HCT116 (cell line): ENCODE data around the gene ADAM8. TPM values are rescaled to one million over a fixed set of nuclear protein-coding genes. Genes with fewer than 3 reads are reported as not detected.
A peak's percentile ranks its signal among the peaks of the same experiment; 100 is the strongest.

Experiments used
- ATAC-seq: fragments of 200-7000 bp; cut with Tn5 transposase; 2 replicates; pipeline ENCODE4 v1.9.1; 2020; ENCODE audit warnings: mild to moderate bottlenecking, moderate library complexity
- Bru-seq: library from RNA; stranded (reverse); fragments of 400-500 nt; gene quantifications from one replicate; lab custom pipeline; 2021; lab: Mats Ljungman, UMichigan
- BruChase-seq, 2 experiments: library from RNA; stranded (reverse); fragments of 400-500 nt; gene quantifications; one replicate each; lab custom pipeline; 2021; lab: Mats Ljungman, UMichigan
- BruUV-seq: library from RNA; stranded (reverse); fragments of 400-500 nt; replicated peaks from 2 replicates; lab custom pipeline; 2021; lab: Mats Ljungman, UMichigan
- CTCF ChIA-PET: fragments of 300-600 bp; sonication (Branson Sonifier 250); formaldehyde crosslinking; loops from one replicate; lab custom pipeline; 2021; ENCODE audit warnings: antibody characterized with exemption; lab: Charles Lee
- POLR2A ChIA-PET: fragments of 300-600, 350-600 bp; sonication (Branson Sonifier 250); formaldehyde crosslinking; loops from one replicate; lab custom pipeline; 2021; ENCODE audit warnings: antibody characterized with exemption; lab: Charles Lee
- RAD21 ChIA-PET, 2 experiments: fragments of 300-600 bp; sonication (Branson Sonifier 250); formaldehyde crosslinking; loops; one replicate each; lab custom pipeline; 2023; ENCODE audit warnings: low total read pairs in 2 of 2; ENCODE audit not compliant: uncharacterized antibody in 2 of 2, unreplicated experiment in 2 of 2, low non-redundant PET in 1 of 2; lab: Charles Lee
- DNase-seq: peaks from one replicate; pipeline ENCODE4 v3.0.0-alpha.2; 2010; ENCODE audit warnings: low read depth, low spot score
- H2AFZ ChIP-seq: fragments of 200-600 bp; shearing (Covaris generic), sonication (generic); 2 replicates; pipeline ENCODE4 v1.6.1; 2017; ENCODE audit warnings: low read depth, mixed run types, mixed read lengths, antibody characterized with exemption, low read length; ENCODE audit not compliant: poor library complexity, severe bottlenecking
- H3K27ac ChIP-seq: 2 replicates; pipeline ENCODE4 v1.5.1; 2012; ENCODE audit warnings: low read depth, low read length
- H3K27me3 ChIP-seq: fragments of 200-600 bp; sonication (generic); 2 replicates; pipeline ENCODE4 v1.6.1; 2016; ENCODE audit warnings: mixed run types, low read length, mixed read lengths; ENCODE audit not compliant: insufficient read depth
- H3K36me3 ChIP-seq, 2 experiments: fragments of 200-500 bp in 1 of 2; fragments of 200-600 bp in 1 of 2; sonication (Bioruptor generic) in 1 of 2; sonication (generic) in 1 of 2; 2 replicates each; pipeline versions ENCODE4 v1.5.1 to v1.6.1; 2014 to 2016; ENCODE audit warnings: low read length in 2 of 2, inconsistent platforms in 1 of 2, mixed read lengths in 1 of 2, mixed run types in 1 of 2; ENCODE audit not compliant: insufficient read depth in 2 of 2, control insufficient read depth in 1 of 2
- H3K4me1 ChIP-seq, 2 experiments: fragments of 200-600 bp in 1 of 2; sonication (generic) in 1 of 2; 2 replicates each; pipeline versions ENCODE4 v1.5.1 to v1.6.1; 2012 to 2017; ENCODE audit warnings: low read length in 2 of 2, inconsistent platforms in 1 of 2, mild to moderate bottlenecking in 1 of 2, mixed read lengths in 1 of 2, mixed run types in 1 of 2, moderate library complexity in 1 of 2; ENCODE audit not compliant: insufficient read depth in 2 of 2, control insufficient read depth in 1 of 2
- H3K4me2 ChIP-seq: fragments of 200-600 bp; sonication (generic); 2 replicates; pipeline ENCODE4 v1.6.1; 2017; ENCODE audit warnings: mixed run types, low read length, mixed read lengths
- H3K4me3 ChIP-seq, 2 experiments: fragments of 200-600 bp in 1 of 2; sonication (generic) in 1 of 2; replicated peaks in 1 of 2; 2 replicates each; pipeline ENCODE4 v1.5.1; 2011 to 2016; ENCODE audit warnings: low read length in 2 of 2, control low read depth in 1 of 2, low read depth in 1 of 2, mild to moderate bottlenecking in 1 of 2, mixed read lengths in 1 of 2, mixed run types in 1 of 2
- H3K79me2 ChIP-seq: fragments of 200-600 bp; sonication (generic); 2 replicates; pipeline ENCODE4 v1.6.1; 2017; ENCODE audit warnings: mild to moderate bottlenecking, mixed run types, low read length, moderate library complexity, mixed read lengths; ENCODE audit not compliant: insufficient read depth
- H3K9ac ChIP-seq: fragments of 200-600 bp; sonication (generic); 2 replicates; pipeline ENCODE4 v1.6.1; 2016; ENCODE audit warnings: low read length, mixed read lengths
- H3K9me2 ChIP-seq: fragments of 200-600 bp; sonication (generic), shearing (Covaris generic); 2 replicates; pipeline ENCODE4 v1.6.1; 2017; ENCODE audit warnings: mixed run types, mild to moderate bottlenecking, moderate library complexity; ENCODE audit not compliant: insufficient read depth
- H3K9me3 ChIP-seq, 2 experiments: fragments of 200-500 bp in 1 of 2; fragments of 200-600 bp in 1 of 2; sonication (Bioruptor generic) in 1 of 2; sonication (generic) in 1 of 2; 2 replicates each; pipeline ENCODE4 v1.6.1; 2014 to 2017; ENCODE audit warnings: low read length in 2 of 2, mixed read lengths in 2 of 2, inconsistent platforms in 1 of 2, low read depth in 1 of 2, mild to moderate bottlenecking in 1 of 2, mixed run types in 1 of 2, moderate library complexity in 1 of 2; ENCODE audit not compliant: control insufficient read depth in 1 of 2, insufficient read depth in 1 of 2
- H4K20me1 ChIP-seq: fragments of 200-600 bp; sonication (generic), shearing (Covaris generic); 2 replicates; pipeline ENCODE4 v1.6.1; 2017; ENCODE audit warnings: mixed run types, mild to moderate bottlenecking, moderate library complexity; ENCODE audit not compliant: insufficient read depth
- CEBPB ChIP-seq: IDR thresholded peaks from 2 replicates; pipeline ENCODE4 v1.6.1; 2012; ENCODE audit warnings: low read depth
- EZH2 ChIP-seq: fragments of 200-600 bp; sonication (generic); IDR thresholded peaks from 2 replicates; pipeline ENCODE4 v1.6.1; 2017; ENCODE audit warnings: antibody characterized with exemption, mixed run types
- SP1 ChIP-seq: IDR thresholded peaks from 2 replicates; pipeline ENCODE4 v1.6.1; 2012; ENCODE audit warnings: low read depth
- TCF7L2 ChIP-seq: IDR thresholded peaks from 2 replicates; pipeline ENCODE4 v1.7.0; 2011; ENCODE audit warnings: borderline replicate concordance, inconsistent platforms; ENCODE audit not compliant: insufficient read depth, insufficient read length; ENCODE audit errors: extremely low read depth
- YY1 ChIP-seq: IDR thresholded peaks from 2 replicates; pipeline ENCODE4 v1.6.1; 2011; ENCODE audit warnings: low read length, low read depth, moderate library complexity, mild to moderate bottlenecking; ENCODE audit not compliant: insufficient replicate concordance; ENCODE audit errors: extremely low read depth
- ZFX ChIP-seq: fragments of 450-650 bp; IDR thresholded peaks from 2 replicates; pipeline ENCODE4 v1.6.1; 2017
- ZNF274 ChIP-seq: fragments of 200-500 bp; sonication (Bioruptor generic); IDR thresholded peaks from 2 replicates; pipeline ENCODE4 v1.6.1; 2014; ENCODE audit warnings: mild to moderate bottlenecking, low read depth, low read length, inconsistent platforms
- intact Hi-C: fragments of 100-400 bp; cut with micrococcal nuclease; formaldehyde crosslinking; loops from 2 replicates; pipeline ENCODE4 v1.10.0; 2022
- long read RNA-seq: library from polyadenylated mRNA; unstranded; transcript quantifications from one replicate; pipeline ENCODE4 v2.0.0, GENCODE V29; 2021; ENCODE audit not compliant: unreplicated experiment
- polyA plus RNA-seq: library from polyadenylated mRNA; unstranded; fragments of >200 nt; gene quantifications from 2 replicates; pipeline ENCODE4 v1.2.1, GENCODE V29; 2012; ENCODE audit warnings: missing spikeins
- total RNA-seq: library from RNA; stranded (reverse); gene quantifications from one replicate; pipeline ENCODE4 v1.2.1, GENCODE V29; 2021; ENCODE audit not compliant: unreplicated experiment
- TF ChIP-seq, protein P1 (sequence below): IDR thresholded peaks from 2 replicates; pipeline ENCODE4 v1.6.1; 2012; ENCODE audit warnings: low read depth
- TF ChIP-seq, protein P2 (sequence below): IDR thresholded peaks from 2 replicates; pipeline ENCODE4 v1.6.1; 2012
- TF ChIP-seq, protein P3 (sequence below): IDR thresholded peaks from 2 replicates; pipeline ENCODE4 v1.6.1; 2011; ENCODE audit warnings: mild to moderate bottlenecking, low read length, moderate library complexity; ENCODE audit not compliant: insufficient replicate concordance; ENCODE audit errors: extremely low read depth

Gene ADAM8
- 4.1 TPM for total RNA-seq
- polyA plus RNA-seq = 1.1 and 2.4 TPM in 2 replicates
- percentile 29 among the genes with signal in this experiment for Bru-seq, nascent RNA
- BruChase-seq, experiment 1, labeled RNA remaining after a 6-hour chase = percentile 46 among the genes with signal in this experiment
- BruChase-seq, experiment 2, labeled RNA remaining after a 2-hour chase = percentile 38 among the genes with signal in this experiment
- long read RNA-seq = 0 reads

DNA sequence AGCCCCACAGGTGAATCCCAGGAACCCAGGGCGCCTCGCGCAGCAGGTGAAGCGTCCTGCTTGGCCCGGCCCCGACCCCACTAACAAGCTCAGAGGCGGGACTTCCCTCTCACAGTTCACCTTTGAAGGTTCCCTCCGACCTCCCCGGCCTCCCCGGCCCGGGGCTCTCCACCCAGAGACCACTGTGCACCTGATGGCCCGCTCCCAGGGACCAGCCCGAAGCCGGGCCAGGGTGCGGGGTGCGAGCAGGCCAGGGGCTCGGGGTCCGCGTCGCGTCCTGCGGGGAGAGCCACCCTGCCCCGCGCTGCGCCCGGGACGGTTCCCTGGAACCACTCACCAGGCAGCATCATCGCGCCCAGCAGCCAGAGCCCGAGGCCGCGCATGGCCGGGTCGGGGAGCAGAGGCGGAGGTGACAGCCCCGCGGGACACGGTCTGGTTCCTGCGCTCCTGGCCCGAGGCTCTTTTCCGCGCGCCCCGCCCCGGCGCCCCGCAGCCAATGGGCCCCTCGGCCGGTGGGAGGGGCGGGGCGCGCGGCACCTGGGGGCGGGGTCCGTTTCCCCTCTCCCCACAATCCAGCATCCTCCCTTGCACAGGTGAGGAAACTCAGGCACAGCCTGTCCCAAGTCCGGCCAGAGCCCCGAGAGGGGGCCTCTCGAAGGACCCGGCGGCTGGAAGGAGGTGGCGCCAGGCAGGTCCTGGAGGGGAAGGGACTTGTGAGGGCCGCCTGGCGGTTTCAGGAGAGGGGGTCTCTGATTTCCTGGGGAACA is at the start of gene ADAM8:
ADAM8 (minus strand) TSS at position 434 of the 767 bp plus-strand sequence; CDS start at position 383, 51 bp downstream.
- no peaks in the 10 kb centered on the region for H3K36me3 ChIP-seq
- H3K27ac ChIP-seq = no peak within 1 kb of the TSS
- no peaks in the 10 kb centered on the region for H3K4me1 ChIP-seq
- ChIA-PET RAD21 (no interaction called here), CTCF (no interaction called here), POLR2A (no interaction called here)
- H3K4me2 ChIP-seq = no peak within 1 kb of the TSS
- no peaks in the 10 kb centered on the region for H3K79me2 ChIP-seq
- ATAC-seq = no peak
- TF ChIP-seq YY1 = no peak
- no peak for TF ChIP-seq SP1
- no peak for TF ChIP-seq ZNF274
- no peak for TF ChIP-seq TCF7L2
- TF ChIP-seq, protein P1, sequence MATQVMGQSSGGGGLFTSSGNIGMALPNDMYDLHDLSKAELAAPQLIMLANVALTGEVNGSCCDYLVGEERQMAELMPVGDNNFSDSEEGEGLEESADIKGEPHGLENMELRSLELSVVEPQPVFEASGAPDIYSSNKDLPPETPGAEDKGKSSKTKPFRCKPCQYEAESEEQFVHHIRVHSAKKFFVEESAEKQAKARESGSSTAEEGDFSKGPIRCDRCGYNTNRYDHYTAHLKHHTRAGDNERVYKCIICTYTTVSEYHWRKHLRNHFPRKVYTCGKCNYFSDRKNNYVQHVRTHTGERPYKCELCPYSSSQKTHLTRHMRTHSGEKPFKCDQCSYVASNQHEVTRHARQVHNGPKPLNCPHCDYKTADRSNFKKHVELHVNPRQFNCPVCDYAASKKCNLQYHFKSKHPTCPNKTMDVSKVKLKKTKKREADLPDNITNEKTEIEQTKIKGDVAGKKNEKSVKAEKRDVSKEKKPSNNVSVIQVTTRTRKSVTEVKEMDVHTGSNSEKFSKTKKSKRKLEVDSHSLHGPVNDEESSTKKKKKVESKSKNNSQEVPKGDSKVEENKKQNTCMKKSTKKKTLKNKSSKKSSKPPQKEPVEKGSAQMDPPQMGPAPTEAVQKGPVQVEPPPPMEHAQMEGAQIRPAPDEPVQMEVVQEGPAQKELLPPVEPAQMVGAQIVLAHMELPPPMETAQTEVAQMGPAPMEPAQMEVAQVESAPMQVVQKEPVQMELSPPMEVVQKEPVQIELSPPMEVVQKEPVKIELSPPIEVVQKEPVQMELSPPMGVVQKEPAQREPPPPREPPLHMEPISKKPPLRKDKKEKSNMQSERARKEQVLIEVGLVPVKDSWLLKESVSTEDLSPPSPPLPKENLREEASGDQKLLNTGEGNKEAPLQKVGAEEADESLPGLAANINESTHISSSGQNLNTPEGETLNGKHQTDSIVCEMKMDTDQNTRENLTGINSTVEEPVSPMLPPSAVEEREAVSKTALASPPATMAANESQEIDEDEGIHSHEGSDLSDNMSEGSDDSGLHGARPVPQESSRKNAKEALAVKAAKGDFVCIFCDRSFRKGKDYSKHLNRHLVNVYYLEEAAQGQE = no peak
- TF ChIP-seq EZH2 = no peak
- no peak for TF ChIP-seq CEBPB
- TF ChIP-seq, protein P2, sequence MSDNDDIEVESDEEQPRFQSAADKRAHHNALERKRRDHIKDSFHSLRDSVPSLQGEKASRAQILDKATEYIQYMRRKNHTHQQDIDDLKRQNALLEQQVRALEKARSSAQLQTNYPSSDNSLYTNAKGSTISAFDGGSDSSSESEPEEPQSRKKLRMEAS = no peak
- TF ChIP-seq ZFX = no peak
- TF ChIP-seq, protein P3, sequence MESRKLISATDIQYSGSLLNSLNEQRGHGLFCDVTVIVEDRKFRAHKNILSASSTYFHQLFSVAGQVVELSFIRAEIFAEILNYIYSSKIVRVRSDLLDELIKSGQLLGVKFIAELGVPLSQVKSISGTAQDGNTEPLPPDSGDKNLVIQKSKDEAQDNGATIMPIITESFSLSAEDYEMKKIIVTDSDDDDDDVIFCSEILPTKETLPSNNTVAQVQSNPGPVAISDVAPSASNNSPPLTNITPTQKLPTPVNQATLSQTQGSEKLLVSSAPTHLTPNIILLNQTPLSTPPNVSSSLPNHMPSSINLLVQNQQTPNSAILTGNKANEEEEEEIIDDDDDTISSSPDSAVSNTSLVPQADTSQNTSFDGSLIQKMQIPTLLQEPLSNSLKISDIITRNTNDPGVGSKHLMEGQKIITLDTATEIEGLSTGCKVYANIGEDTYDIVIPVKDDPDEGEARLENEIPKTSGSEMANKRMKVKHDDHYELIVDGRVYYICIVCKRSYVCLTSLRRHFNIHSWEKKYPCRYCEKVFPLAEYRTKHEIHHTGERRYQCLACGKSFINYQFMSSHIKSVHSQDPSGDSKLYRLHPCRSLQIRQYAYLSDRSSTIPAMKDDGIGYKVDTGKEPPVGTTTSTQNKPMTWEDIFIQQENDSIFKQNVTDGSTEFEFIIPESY = no peak
- no peaks in the 10 kb centered on the region for H3K9me2 ChIP-seq
- no peaks in the 10 kb centered on the region for H3K27me3 ChIP-seq
- no peaks in the 10 kb centered on the region for H4K20me1 ChIP-seq
- H3K9ac ChIP-seq = no peak within 1 kb of the TSS
- no TSS peak for BruUV-seq
- no peaks in the 10 kb centered on the region for H3K9me3 ChIP-seq
- intact Hi-C loops = no loop called here
- H2AFZ ChIP-seq = no peak within 1 kb of the TSS
- H3K4me3 ChIP-seq = no peak within 1 kb of the TSS
- DNase-seq = no peak
